BJ (cell line): Measurements from ENCODE around the gene SLC35G2. TPM values are rescaled to one million over a fixed set of nuclear protein-coding genes. Genes with fewer than 3 reads are reported as not detected.

Source experiments
- CTCF ChIA-PET: fragments of 350-600 bp; formaldehyde crosslinking; extraction: SDS; loops from one replicate; lab custom pipeline; 2021; ENCODE audit warnings: antibody characterized with exemption, inconsistent platforms; lab: Yijun Ruan, JAX
- POLR2A ChIA-PET: fragments of 300-600 bp; sonication (Branson Sonifier 250); formaldehyde crosslinking; extraction: SDS; loops from one replicate; lab custom pipeline; 2021; ENCODE audit warnings: antibody characterized with exemption; lab: Charles Lee
- DNase-seq: peaks from one replicate; pipeline ENCODE4 v3.0.0-alpha.2; 2011; ENCODE audit warnings: low read depth
- H3K27me3 ChIP-seq: 2 replicates; pipeline ENCODE4 v1.6.0; 2011; ENCODE audit warnings: low read length; ENCODE audit not compliant: control insufficient read depth, insufficient read depth
- H3K36me3 ChIP-seq: 2 replicates; pipeline ENCODE4 v1.5.1; 2011; ENCODE audit warnings: low read length; ENCODE audit not compliant: control insufficient read depth, insufficient read depth
- H3K4me3 ChIP-seq: 2 replicates; pipeline ENCODE4 v1.5.1; 2011; ENCODE audit warnings: low read depth, mild to moderate bottlenecking, control low read depth, low read length
- CTCF ChIP-seq: IDR thresholded peaks from 2 replicates; pipeline ENCODE4 v1.5.1; 2011; ENCODE audit warnings: low read depth, mild to moderate bottlenecking, control low read depth, inconsistent platforms, low read length, moderate library complexity; ENCODE audit not compliant: insufficient read depth
- polyA plus RNA-seq: library from polyadenylated mRNA; depleted of rRNA; stranded (reverse); fragments of >200 nt; gene quantifications from 2 replicates; pipeline ENCODE4 v1.2.3, GENCODE V29; 2011; rRNA removed

Gene SLC35G2
- polyA plus RNA-seq, 1 experiment, result 5.5 TPM

GRCh38 chr3:136903899-136904298 lies 85.0 kb downstream of the SLC35G2 start:
- no peak overlapping the region for H3K4me3 ChIP-seq
- CTCF ChIA-PET, result no interaction called here
- POLR2A ChIA-PET, result no interaction called here
- no peaks in the 10 kb centered on the region for H3K27me3 ChIP-seq
- no peak for DNase-seq
- peaks cover 1% of the 10 kb centered on the region; the same call in 1 of the 2 replicates for H3K36me3 ChIP-seq
- TF ChIP-seq CTCF, result no peak

GRCh38 chr3:136904746-136905145 lies 85.8 kb downstream of the SLC35G2 start:
- peaks cover 1% of the 10 kb centered on the region; the same call in 1 of the 2 replicates for H3K36me3 ChIP-seq
- ChIA-PET CTCF (no interaction called here), POLR2A (no interaction called here)
- DNase-seq, result no peak
- no peaks in the 10 kb centered on the region for H3K27me3 ChIP-seq
- no peak for TF ChIP-seq CTCF
- no peak overlapping the region for H3K4me3 ChIP-seq

Other genes with a start within 250 kb of the SLC35G2 start
- gene STAG1, start 66.7 kb upstream of the SLC35G2 start, polyA plus RNA-seq, result 13.8 and 27.7 TPM in 2 replicates
- gene NCK1, start 43.1 kb downstream of the SLC35G2 start, polyA plus RNA-seq, result 11.7 and 32.5 TPM in 2 replicates
- 3.2 and 4.0 TPM in 2 replicates for gene IL20RB, start 138.9 kb downstream of the SLC35G2 start, polyA plus RNA-seq